Measurements from ENCODE around the gene CHST15.

GRCh38 chr10:124072106-124072505 lies 21.3 kb downstream of the CHST15 start:
- TF ChIP-seq CTCF (conservative IDR thresholded peaks at IDR 0.05; ENCODE audit: low read depth, low read length) (no peak), EZH2 (IDR thresholded peaks at IDR 0.05; ENCODE audit: low read length, unreplicated experiment) (no peak), EZH2phosphoT487 (IDR thresholded peaks at IDR 0.05; ENCODE audit: borderline replicate concordance, low read length) (no peak)

Data from PC-3 (cell line).